B cell (primary cell): ENCODE data around the gene PEX13.

Experiments used
- EZH2 ChIP-seq: IDR thresholded peaks from 2 replicates; pipeline ENCODE4 v1.6.1; 2012; ENCODE audit warnings: borderline replicate concordance, low read depth, mild to moderate bottlenecking, moderate library complexity, low read length; ENCODE audit not compliant: insufficient read depth, poor library complexity, severe bottlenecking
- TF ChIP-seq, protein P1 (sequence below): fragments of 200-600 bp; IDR thresholded peaks from one replicate; pipeline ENCODE4 v1.8.0; 2022; ENCODE audit warnings: antibody characterized with exemption, mild to moderate bottlenecking

DNA sequence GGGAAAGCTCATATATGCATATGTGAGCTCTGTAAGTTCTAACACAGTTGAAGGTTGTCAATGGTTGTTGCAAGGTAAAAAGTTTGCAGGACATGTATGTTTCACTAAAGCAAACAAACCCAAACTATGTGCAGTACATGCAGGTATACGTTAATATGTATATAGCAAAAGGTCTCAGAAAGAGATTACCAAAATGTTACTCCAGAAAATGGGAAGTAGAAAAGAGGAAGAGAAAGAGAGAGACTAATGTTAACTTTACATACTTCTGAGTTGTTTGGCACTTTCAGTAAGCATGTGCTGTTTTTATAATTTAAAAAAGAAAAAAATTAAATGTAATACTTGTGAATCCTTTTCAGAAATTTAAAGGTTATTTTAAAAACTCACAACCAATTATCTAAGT lies 32.8 kb upstream of the PEX13 start:
- no peak for TF ChIP-seq EZH2
- TF ChIP-seq, protein P1, sequence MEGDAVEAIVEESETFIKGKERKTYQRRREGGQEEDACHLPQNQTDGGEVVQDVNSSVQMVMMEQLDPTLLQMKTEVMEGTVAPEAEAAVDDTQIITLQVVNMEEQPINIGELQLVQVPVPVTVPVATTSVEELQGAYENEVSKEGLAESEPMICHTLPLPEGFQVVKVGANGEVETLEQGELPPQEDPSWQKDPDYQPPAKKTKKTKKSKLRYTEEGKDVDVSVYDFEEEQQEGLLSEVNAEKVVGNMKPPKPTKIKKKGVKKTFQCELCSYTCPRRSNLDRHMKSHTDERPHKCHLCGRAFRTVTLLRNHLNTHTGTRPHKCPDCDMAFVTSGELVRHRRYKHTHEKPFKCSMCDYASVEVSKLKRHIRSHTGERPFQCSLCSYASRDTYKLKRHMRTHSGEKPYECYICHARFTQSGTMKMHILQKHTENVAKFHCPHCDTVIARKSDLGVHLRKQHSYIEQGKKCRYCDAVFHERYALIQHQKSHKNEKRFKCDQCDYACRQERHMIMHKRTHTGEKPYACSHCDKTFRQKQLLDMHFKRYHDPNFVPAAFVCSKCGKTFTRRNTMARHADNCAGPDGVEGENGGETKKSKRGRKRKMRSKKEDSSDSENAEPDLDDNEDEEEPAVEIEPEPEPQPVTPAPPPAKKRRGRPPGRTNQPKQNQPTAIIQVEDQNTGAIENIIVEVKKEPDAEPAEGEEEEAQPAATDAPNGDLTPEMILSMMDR: no peak
